Panc1 (cell line): ENCODE data around the gene SNAP25. TPM values are rescaled to one million over a fixed set of nuclear protein-coding genes. Genes with fewer than 3 reads are reported as not detected.

Experiments used
- ATAC-seq: fragments of 200-7000 bp; cut with Tn5 transposase; 2 replicates; pipeline ENCODE4 v1.9.1; 2020; ENCODE audit warnings: mild to moderate bottlenecking, moderate library complexity
- BruUV-seq: library from RNA; stranded (reverse); fragments of 400-500 nt; replicated peaks from 2 replicates; lab custom pipeline; 2021; lab: Mats Ljungman, UMichigan
- CTCF ChIA-PET: fragments of 300-600 bp; sonication (Branson Sonifier 250); formaldehyde crosslinking; loops from one replicate; lab custom pipeline; 2022; ENCODE audit warnings: antibody characterized with exemption; lab: Charles Lee
- POLR2A ChIA-PET: fragments of 300-600 bp; sonication (Branson Sonifier 250); formaldehyde crosslinking; loops from one replicate; lab custom pipeline; 2022; ENCODE audit warnings: antibody characterized with exemption; lab: Charles Lee
- DNase-seq: peaks from one replicate; pipeline ENCODE4 v3.0.0-alpha.2; 2010; ENCODE audit warnings: low read depth, low spot score
- H3K27ac ChIP-seq: 2 replicates; pipeline ENCODE4 v1.5.1; 2011; ENCODE audit warnings: mild to moderate bottlenecking, low read length, inconsistent platforms
- H3K27me3 ChIP-seq: fragments of 200-500 bp; sonication (Bioruptor generic); 2 replicates; pipeline ENCODE4 v1.6.0; 2014; ENCODE audit warnings: low read length, inconsistent platforms; ENCODE audit not compliant: control insufficient read depth, insufficient read depth
- H3K36me3 ChIP-seq: fragments of 200-500 bp; sonication (Bioruptor generic); 2 replicates; pipeline ENCODE4 v1.5.1; 2014; ENCODE audit warnings: inconsistent platforms, mild to moderate bottlenecking, low read length, moderate library complexity; ENCODE audit not compliant: control insufficient read depth, insufficient read depth
- H3K4me1 ChIP-seq: 2 replicates; pipeline ENCODE4 v1.5.1; 2011; ENCODE audit warnings: inconsistent platforms, mild to moderate bottlenecking, low read length, moderate library complexity; ENCODE audit not compliant: control insufficient read depth, insufficient read depth
- H3K4me3 ChIP-seq, 2 experiments: 2 replicates each; pipeline ENCODE4 v1.5.1; 2011 to 2012; ENCODE audit warnings: low read depth in 2 of 2, low read length in 2 of 2, mild to moderate bottlenecking in 2 of 2, inconsistent platforms in 1 of 2, moderate library complexity in 1 of 2
- H3K9me3 ChIP-seq: fragments of 200-500 bp; sonication (Bioruptor generic); 2 replicates; pipeline ENCODE4 v1.5.1; 2014; ENCODE audit warnings: low read depth, mild to moderate bottlenecking, inconsistent platforms, low read length, moderate library complexity; ENCODE audit not compliant: control insufficient read depth, insufficient read depth
- CTCF ChIP-seq: fragments of 450-650 bp; IDR thresholded peaks from 2 replicates; pipeline ENCODE4 v1.5.1; 2017; ENCODE audit warnings: mild to moderate bottlenecking
- POLR2AphosphoS5 ChIP-seq: IDR thresholded peaks from 2 replicates; pipeline ENCODE4 v1.6.1; 2012; ENCODE audit warnings: mild to moderate bottlenecking, low read depth, low read length, moderate library complexity
- SIN3A ChIP-seq: IDR thresholded peaks from 2 replicates; pipeline ENCODE4 v1.6.1; 2012; ENCODE audit warnings: low read depth, mild to moderate bottlenecking, low read length, moderate library complexity, borderline replicate concordance; ENCODE audit not compliant: insufficient read depth
- TCF7L2 ChIP-seq: IDR thresholded peaks from 2 replicates; pipeline ENCODE4 v1.6.1; 2011; ENCODE audit warnings: mild to moderate bottlenecking, low read depth, low read length, inconsistent platforms
- in situ Hi-C: cut with HindIII; loops from 2 replicates; pipeline ENCODE4 v1.10.0; 2016; ENCODE audit warnings: low sequenced_read_pairs, low pct_unique_long_range_greater_than_20kb
- intact Hi-C: fragments of 100-400 bp; cut with micrococcal nuclease; formaldehyde crosslinking; loops from one replicate; pipeline ENCODE4 v1.10.0; 2022; ENCODE audit not compliant: unreplicated experiment
- total RNA-seq: library from RNA; stranded (reverse); gene quantifications from one replicate; pipeline ENCODE4 v1.2.1, GENCODE V29; 2021; ENCODE audit not compliant: unreplicated experiment
- TF ChIP-seq, protein P1 (sequence below), 2 experiments: IDR thresholded peaks; 2 replicates each; pipeline ENCODE4 v1.6.1; 2011 to 2012; ENCODE audit warnings: low read depth in 2 of 2, control low read depth in 1 of 2, low read length in 1 of 2, mild to moderate bottlenecking in 1 of 2, moderate library complexity in 1 of 2; ENCODE audit not compliant: insufficient read depth in 1 of 2

The SNAP25 gene
- total RNA-seq, 1 experiment from 2014 or later = 0.69 TPM

DNA sequence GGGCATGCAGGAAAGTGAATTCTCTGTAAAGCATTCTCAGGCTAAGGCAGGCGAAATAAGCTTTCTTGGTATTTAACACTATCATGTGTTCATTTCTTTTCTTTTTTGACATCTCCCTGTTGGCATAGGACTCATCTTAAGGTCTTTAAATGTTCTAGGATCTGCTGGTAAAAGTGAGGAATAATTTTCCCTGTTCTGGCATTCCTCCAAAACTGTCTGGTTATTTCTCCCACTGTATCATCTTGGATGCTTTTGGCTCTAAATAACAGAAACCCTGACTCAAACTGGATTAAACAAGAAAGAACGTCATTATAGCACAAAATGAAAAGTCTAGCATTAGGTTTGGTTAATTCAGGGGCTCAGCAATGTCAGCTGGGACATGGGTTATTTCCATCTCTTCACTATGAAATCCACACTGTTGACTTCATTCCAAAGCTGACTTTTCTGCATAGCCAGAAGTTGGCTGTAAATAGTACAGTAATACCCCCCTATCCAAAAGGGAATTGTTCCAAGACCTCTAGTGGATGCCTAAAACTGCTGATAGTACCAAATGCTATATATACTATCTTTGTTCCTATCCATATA lies 37.9 kb upstream of the SNAP25 start:
- Histone ChIP-seq H3K27me3 (no peaks in the 10 kb centered on the region), H3K4me1 (no peaks in the 10 kb centered on the region), H3K36me3 (no peaks in the 10 kb centered on the region), H3K27ac (no peak overlapping the region), H3K4me3 (no peak overlapping the region), H3K9me3 (no peaks in the 10 kb centered on the region)
- ChIA-PET POLR2A (no interaction called here), CTCF (no interaction called here)
- no peak for ATAC-seq
- no peak for TF ChIP-seq CTCF
- DNase-seq = no peak
- intact Hi-C loops = no loop called here
- in situ Hi-C loops = no loop called here
- no TSS peak for BruUV-seq

GRCh38 chr20:10185741-10186558 lies 32.7 kb upstream of the SNAP25 start:
- no peak for DNase-seq

More at GRCh38 chr20:10185741-10186558, 32.7 kb upstream of the SNAP25 start:
- H3K4me1 ChIP-seq = no peaks in the 10 kb centered on the region
- in situ Hi-C loops = no loop called here
- CTCF ChIA-PET = no interaction called here
- no peak overlapping the region for H3K4me3 ChIP-seq
- H3K27ac ChIP-seq = no peak overlapping the region
- POLR2A ChIA-PET = no interaction called here
- no peak for TF ChIP-seq TCF7L2
- TF ChIP-seq, protein P1, sequence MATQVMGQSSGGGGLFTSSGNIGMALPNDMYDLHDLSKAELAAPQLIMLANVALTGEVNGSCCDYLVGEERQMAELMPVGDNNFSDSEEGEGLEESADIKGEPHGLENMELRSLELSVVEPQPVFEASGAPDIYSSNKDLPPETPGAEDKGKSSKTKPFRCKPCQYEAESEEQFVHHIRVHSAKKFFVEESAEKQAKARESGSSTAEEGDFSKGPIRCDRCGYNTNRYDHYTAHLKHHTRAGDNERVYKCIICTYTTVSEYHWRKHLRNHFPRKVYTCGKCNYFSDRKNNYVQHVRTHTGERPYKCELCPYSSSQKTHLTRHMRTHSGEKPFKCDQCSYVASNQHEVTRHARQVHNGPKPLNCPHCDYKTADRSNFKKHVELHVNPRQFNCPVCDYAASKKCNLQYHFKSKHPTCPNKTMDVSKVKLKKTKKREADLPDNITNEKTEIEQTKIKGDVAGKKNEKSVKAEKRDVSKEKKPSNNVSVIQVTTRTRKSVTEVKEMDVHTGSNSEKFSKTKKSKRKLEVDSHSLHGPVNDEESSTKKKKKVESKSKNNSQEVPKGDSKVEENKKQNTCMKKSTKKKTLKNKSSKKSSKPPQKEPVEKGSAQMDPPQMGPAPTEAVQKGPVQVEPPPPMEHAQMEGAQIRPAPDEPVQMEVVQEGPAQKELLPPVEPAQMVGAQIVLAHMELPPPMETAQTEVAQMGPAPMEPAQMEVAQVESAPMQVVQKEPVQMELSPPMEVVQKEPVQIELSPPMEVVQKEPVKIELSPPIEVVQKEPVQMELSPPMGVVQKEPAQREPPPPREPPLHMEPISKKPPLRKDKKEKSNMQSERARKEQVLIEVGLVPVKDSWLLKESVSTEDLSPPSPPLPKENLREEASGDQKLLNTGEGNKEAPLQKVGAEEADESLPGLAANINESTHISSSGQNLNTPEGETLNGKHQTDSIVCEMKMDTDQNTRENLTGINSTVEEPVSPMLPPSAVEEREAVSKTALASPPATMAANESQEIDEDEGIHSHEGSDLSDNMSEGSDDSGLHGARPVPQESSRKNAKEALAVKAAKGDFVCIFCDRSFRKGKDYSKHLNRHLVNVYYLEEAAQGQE (IDR thresholded peaks at IDR 0.05; ENCODE audit: insufficient read depth in 1 of 2, low read depth in 2 of 2, low read length in 1 of 2) = no peak
- no peak for TF ChIP-seq CTCF
- no peak for TF ChIP-seq POLR2AphosphoS5
- no peak for TF ChIP-seq SIN3A
- H3K27me3 ChIP-seq = no peaks in the 10 kb centered on the region
- intact Hi-C loops = no loop called here
- no peaks in the 10 kb centered on the region for H3K9me3 ChIP-seq
- H3K36me3 ChIP-seq = no peaks in the 10 kb centered on the region
- no peak for ATAC-seq
- no TSS peak for BruUV-seq
